Ascending aorta (tissue), 2 donors: Measurements from ENCODE around the gene SHD. TPM values are rescaled to one million over a fixed set of nuclear protein-coding genes. Genes with fewer than 3 reads are reported as not detected.

ENCODE experiments used
- DNase-seq, 2 donors: peaks; one replicate each; pipeline ENCODE4 v3.0.0-alpha.2; 2019; ENCODE audit warnings: low spot score in 2 of 2
- H3K27ac ChIP-seq, 2 donors: fragments of 200-600 bp; sonication (generic); one replicate each; pipeline ENCODE4 v1.5.1; 2016 to 2017; ENCODE audit warnings: mild to moderate bottlenecking in 1 of 2
- H3K27me3 ChIP-seq: fragments of 200-600 bp; sonication (generic); one replicate; pipeline ENCODE4 v1.5.1; 2017
- H3K36me3 ChIP-seq, 2 donors: fragments of 200-600 bp; sonication (generic); one replicate each; pipeline ENCODE4 v1.5.1; 2016
- H3K4me1 ChIP-seq, 2 donors: fragments of 200-600 bp; sonication (generic); one replicate each; pipeline ENCODE4 v1.5.1; 2016 to 2017; ENCODE audit warnings: mild to moderate bottlenecking in 1 of 2
- H3K4me3 ChIP-seq, 2 donors: fragments of 200-600 bp; sonication (generic); one replicate each; pipeline ENCODE4 v1.5.1; 2016 to 2017; ENCODE audit warnings: mild to moderate bottlenecking in 1 of 2
- H3K9me3 ChIP-seq, 2 donors: fragments of 200-600 bp; sonication (generic); one replicate each; pipeline ENCODE4 v1.5.1; 2016
- CTCF ChIP-seq, 3 experiments: fragments of 200-600 bp in 2 of 3; fragments of 450-650 bp in 1 of 3; sonication (generic) in 2 of 3; IDR thresholded peaks; one replicate each; pipeline ENCODE4 v1.5.1; 2016 to 2019; ENCODE audit warnings: antibody characterized with exemption in 3 of 3, mild to moderate bottlenecking in 1 of 3, moderate library complexity in 1 of 3
- intact Hi-C: fragments of 100-400 bp; cut with DNase I; formaldehyde crosslinking; loops from one replicate; pipeline ENCODE4 v1.15.1; 2023
- total RNA-seq: library from RNA; depleted of rRNA; stranded (reverse); fragments of >200 nt; gene quantifications from one replicate; pipeline ENCODE4 v1.1.0, GENCODE V29; 2016

The SHD gene
- total RNA-seq, 1 donor from 2014 or later, result not detected

- no peaks in the 10 kb centered on the region for H3K36me3 ChIP-seq
- intact Hi-C loops, result no loop called here
- no peaks in the 10 kb centered on the region for H3K9me3 ChIP-seq
- peaks cover 2 to 5% of the 10 kb centered on the region in 2 donors for H3K4me1 ChIP-seq
- no peak overlapping the region for H3K4me3 ChIP-seq
- no peak for DNase-seq
- no peak for TF ChIP-seq CTCF (IDR thresholded peaks at IDR 0.05)
- H3K27me3 ChIP-seq, result no peaks in the 10 kb centered on the region
- H3K27ac ChIP-seq, result no peak overlapping the region
These were observed 44.6 kb downstream of the SHD start for GRCh38 chr19:4323692-4324091.

- no peak for DNase-seq
- H3K27me3 ChIP-seq, result no peaks in the 10 kb centered on the region
- peaks cover 6 to 8% of the 10 kb centered on the region in 2 donors for H3K4me1 ChIP-seq
- no peak for TF ChIP-seq CTCF (IDR thresholded peaks at IDR 0.05)
- no peaks in the 10 kb centered on the region for H3K9me3 ChIP-seq
- H3K4me3 ChIP-seq, result no peak overlapping the region
- no peak overlapping the region for H3K27ac ChIP-seq
- intact Hi-C loops, result no loop called here
- H3K36me3 ChIP-seq, result no peaks in the 10 kb centered on the region
These were observed 45.2 kb downstream of the SHD start for GRCh38 chr19:4324228-4324627.

GRCh38 chr19:4326215-4326836, 47.3 kb downstream of the SHD start:
- TF ChIP-seq CTCF (IDR thresholded peaks at IDR 0.05), result no peak
- intact Hi-C loops, result no loop called here
- peak overlapping the region in 1 of 2 donors; percentile 65 for H3K4me3 ChIP-seq
- no peaks in the 10 kb centered on the region for H3K27me3 ChIP-seq
- H3K4me1 ChIP-seq, result peaks cover 6 to 8% of the 10 kb centered on the region in 2 donors
- DNase-seq, result no peak
- no peaks in the 10 kb centered on the region for H3K9me3 ChIP-seq
- no peaks in the 10 kb centered on the region for H3K36me3 ChIP-seq
- H3K27ac ChIP-seq, result no peak overlapping the region

- Histone ChIP-seq H3K36me3 (no peaks in the 10 kb centered on the region), H3K9me3 (no peaks in the 10 kb centered on the region), H3K4me3 (peak overlapping the region; percentile 40 to 65), H3K27me3 (no peaks in the 10 kb centered on the region), H3K4me1 (peaks cover 6 to 8% of the 10 kb centered on the region in 2 donors), H3K27ac (no peak overlapping the region)
- no peak for TF ChIP-seq CTCF (IDR thresholded peaks at IDR 0.05)
- no peak for DNase-seq
- intact Hi-C loops, result no loop called here
These were observed 47.8 kb downstream of the SHD start for GRCh38 chr19:4326837-4327251.

GRCh38 chr19:4327252-4327876, 48.3 kb downstream of the SHD start:
- intact Hi-C loops, result no loop called here
- Histone ChIP-seq H3K36me3 (no peaks in the 10 kb centered on the region), H3K4me1 (peaks cover 6 to 8% of the 10 kb centered on the region in 2 donors), H3K27me3 (no peaks in the 10 kb centered on the region), H3K4me3 (peak overlapping the region; percentile 40 to 65), H3K9me3 (no peaks in the 10 kb centered on the region), H3K27ac (no peak overlapping the region)
- peak; percentile 32 to 85 for DNase-seq
- TF ChIP-seq CTCF (IDR thresholded peaks at IDR 0.05), result no peak
